ENCODE results near the gene ITPR3. TPM values are rescaled to one million over a fixed set of nuclear protein-coding genes. Genes with fewer than 3 reads are reported as not detected.

ITPR3 gene
- total and polyA plus RNA-seq, 2 of the 13 experiments (the other 11 are each of a cell fraction or from before 2014, with no cell fraction given) = 3.8 to 21.4 TPM

- 0 out of 2 replicates have a peak, but pooled peaks have one; percentile 49 for TF ChIP-seq ZNF710 (CRISPR knock-in tag; IDR thresholded peaks at IDR 0.05; ENCODE audit: borderline replicate concordance)
- no peak for TF ChIP-seq ZNF251 (CRISPR knock-in tag; IDR thresholded peaks at IDR 0.05)
- TF ChIP-seq ZNF7 (CRISPR knock-in tag; IDR thresholded peaks at IDR 0.05) = no peak
- peak; percentile 62 for TF ChIP-seq ZNF800 (CRISPR knock-in tag; IDR thresholded peaks at IDR 0.05)
- TF ChIP-seq NAIF1 (CRISPR knock-in tag; IDR thresholded peaks at IDR 0.05; ENCODE audit: borderline replicate concordance) = no peak
- no peak for TF ChIP-seq ERF (CRISPR knock-in tag; IDR thresholded peaks at IDR 0.05)
- TF ChIP-seq ZHX1 (CRISPR knock-in tag; IDR thresholded peaks at IDR 0.05; ENCODE audit: low read depth) = no peak
- no peak for TF ChIP-seq MZF1 (CRISPR knock-in tag; IDR thresholded peaks at IDR 0.05; ENCODE audit: borderline replicate concordance)
- no peak for TF ChIP-seq ELF3 (CRISPR knock-in tag; IDR thresholded peaks at IDR 0.05)
- TF ChIP-seq CCAR2 (optimal IDR thresholded peaks at IDR 0.05; ENCODE audit: low read depth, low read length) = no peak
- no peak for TF ChIP-seq CEBPG (CRISPR knock-in tag; IDR thresholded peaks at IDR 0.05)
- no peak for TF ChIP-seq ARNT (IDR thresholded peaks at IDR 0.05)
- no peak for TF ChIP-seq HMGA1 (CRISPR knock-in tag; conservative IDR thresholded peaks at IDR 0.05)
- no peak for TF ChIP-seq KLF12 (CRISPR knock-in tag; IDR thresholded peaks at IDR 0.05; ENCODE audit: borderline replicate concordance)
- TF ChIP-seq ZNF687 (CRISPR knock-in tag; IDR thresholded peaks at IDR 0.05) = 0 out of 2 replicates have a peak, but pooled peaks have one; percentile 19
- no peak for TF ChIP-seq HNRNPLL (IDR thresholded peaks at IDR 0.05; ENCODE audit: low read depth, low read length, poor library complexity, severe bottlenecking)
- TF ChIP-seq KDM6A (CRISPR knock-in tag; IDR thresholded peaks at IDR 0.05; ENCODE audit: low read depth) = no peak
- no peak for TF ChIP-seq CREBL2 (CRISPR knock-in tag; IDR thresholded peaks at IDR 0.05; ENCODE audit: borderline replicate concordance)
- TF ChIP-seq PRMT3 (CRISPR knock-in tag; IDR thresholded peaks at IDR 0.05; ENCODE audit: borderline replicate concordance, low read depth) = no peak
These were observed 728 bp downstream of the ITPR3 start (continued) for GRCh38 chr6:33621711-33622388.

Data from HepG2 (cell line).